ENCODE measurements around the gene MEPE.

MEPE gene

GRCh38 chr4:87832669-87833068 is at the start of gene MEPE:
Gene MEPE (plus strand): TSS chr4:87832969. CDS start chr4:87834715, 1,746 bp downstream.
- no peak for FAIRE-seq
- no peak for TF ChIP-seq POLR2A (IDR thresholded peaks at IDR 0.05; ENCODE audit: low read depth, low read length)

GRCh38 chr4:87783781-87784180 is 49.0 kb upstream of the MEPE start:
- no peak for TF ChIP-seq POLR2A (IDR thresholded peaks at IDR 0.05; ENCODE audit: low read depth, low read length)
- FAIRE-seq (no peak), DNase-seq (ENCODE audit: insufficient read length, low spot score) (no peak)

More at GRCh38 chr4:87832669-87833068, at the start of gene MEPE:
- no peak for DNase-seq (ENCODE audit: insufficient read length, low spot score)

GRCh38 chr4:87785731-87786509 is 46.8 kb upstream of the MEPE start:
- no peak for FAIRE-seq
- no peak for DNase-seq (ENCODE audit: insufficient read length, low spot score)
- no peak for TF ChIP-seq POLR2A (IDR thresholded peaks at IDR 0.05; ENCODE audit: low read depth, low read length)

GRCh38 chr4:87799301-87800113 is 33.3 kb upstream of the MEPE start, which contains the start of gene IBSP:
Gene IBSP (plus strand): TSS chr4:87799554. CDS start chr4:87802362, 2,808 bp downstream.
- DNase-seq (ENCODE audit: insufficient read length, low spot score) (no peak), FAIRE-seq (peak; percentile 6)
- TF ChIP-seq POLR2A (IDR thresholded peaks at IDR 0.05; ENCODE audit: low read depth, low read length), result no peak

GRCh38 chr4:87802858-87803257 is 29.9 kb upstream of the MEPE start:
- DNase-seq (ENCODE audit: insufficient read length, low spot score) (no peak), FAIRE-seq (no peak)
- TF ChIP-seq POLR2A (IDR thresholded peaks at IDR 0.05; ENCODE audit: low read depth, low read length), result no peak

- no peak for DNase-seq (ENCODE audit: insufficient read length, low spot score)
- no peak for TF ChIP-seq POLR2A (IDR thresholded peaks at IDR 0.05; ENCODE audit: low read depth, low read length)
- no peak for FAIRE-seq
Observed at GRCh38 chr4:87803421-87803820, 29.3 kb upstream of the MEPE start.

GRCh38 chr4:87804871-87805270 is 27.9 kb upstream of the MEPE start:
- no peak for TF ChIP-seq POLR2A (IDR thresholded peaks at IDR 0.05; ENCODE audit: low read depth, low read length)
- FAIRE-seq (no peak), DNase-seq (ENCODE audit: insufficient read length, low spot score) (no peak)

- DNase-seq (ENCODE audit: insufficient read length, low spot score), result no peak
- no peak for FAIRE-seq
- TF ChIP-seq POLR2A (IDR thresholded peaks at IDR 0.05; ENCODE audit: low read depth, low read length), result no peak
Observed at GRCh38 chr4:87805971-87806370, 26.8 kb upstream of the MEPE start.

- FAIRE-seq (no peak), DNase-seq (ENCODE audit: insufficient read length, low spot score) (no peak)
- TF ChIP-seq POLR2A (IDR thresholded peaks at IDR 0.05; ENCODE audit: low read depth, low read length), result no peak
Observed at GRCh38 chr4:87806520-87806919, 26.2 kb upstream of the MEPE start.

- FAIRE-seq, result no peak
- DNase-seq (ENCODE audit: insufficient read length, low spot score), result no peak
- TF ChIP-seq POLR2A (IDR thresholded peaks at IDR 0.05; ENCODE audit: low read depth, low read length), result no peak
Observed at GRCh38 chr4:87807402-87807801, 25.4 kb upstream of the MEPE start.

GRCh38 chr4:87811977-87812376 is 20.8 kb upstream of the MEPE start:
- FAIRE-seq, result no peak

GRCh38 chr4:87819281-87819919 is 13.4 kb upstream of the MEPE start:
- no peak for TF ChIP-seq POLR2A (IDR thresholded peaks at IDR 0.05; ENCODE audit: low read depth, low read length)
- FAIRE-seq (no peak), DNase-seq (ENCODE audit: insufficient read length, low spot score) (no peak)

More at GRCh38 chr4:87811977-87812376, 20.8 kb upstream of the MEPE start:
- no peak for DNase-seq (ENCODE audit: insufficient read length, low spot score)
- no peak for TF ChIP-seq POLR2A (IDR thresholded peaks at IDR 0.05; ENCODE audit: low read depth, low read length)

GRCh38 chr4:87823200-87823599 is 9.6 kb upstream of the MEPE start:
- no peak for FAIRE-seq
- DNase-seq (ENCODE audit: insufficient read length, low spot score), result no peak
- no peak for TF ChIP-seq POLR2A (IDR thresholded peaks at IDR 0.05; ENCODE audit: low read depth, low read length)

GRCh38 chr4:87823724-87824123 is 9.0 kb upstream of the MEPE start:
- DNase-seq (ENCODE audit: insufficient read length, low spot score) (no peak), FAIRE-seq (no peak)
- TF ChIP-seq POLR2A (IDR thresholded peaks at IDR 0.05; ENCODE audit: low read depth, low read length), result no peak
